GM20000 (cell line): ENCODE data around the gene WWOX.

Source experiments
- DNase-seq: peaks from one replicate; pipeline ENCODE4 v3.0.0; 2012; ENCODE audit warnings: low spot score
- CTCF ChIP-seq: IDR thresholded peaks from 2 replicates; pipeline ENCODE4 v1.5.1; 2012; ENCODE audit warnings: mild to moderate bottlenecking, control low read depth; ENCODE audit errors: extremely low read depth, missing control alignments

The WWOX gene

GRCh38 chr16:78129349-78129748 is 29.9 kb downstream of the WWOX start:
- no peak for DNase-seq
- no peak for TF ChIP-seq CTCF

- no peak for TF ChIP-seq CTCF
- DNase-seq = no peak
Observed at GRCh38 chr16:78130083-78130608, 30.7 kb downstream of the WWOX start.

GRCh38 chr16:78130950-78131349 is 31.5 kb downstream of the WWOX start:
- TF ChIP-seq CTCF = no peak
- DNase-seq = no peak

- TF ChIP-seq CTCF = no peak
- DNase-seq = no peak
Observed at GRCh38 chr16:78133919-78134318, 34.5 kb downstream of the WWOX start.

- no peak for TF ChIP-seq CTCF
- DNase-seq = no peak
Observed at GRCh38 chr16:78134944-78135619, 35.6 kb downstream of the WWOX start.

- DNase-seq = no peak
- no peak for TF ChIP-seq CTCF
Observed at GRCh38 chr16:78137179-78137578, 37.7 kb downstream of the WWOX start.

- TF ChIP-seq CTCF = no peak
- no peak for DNase-seq
Observed at GRCh38 chr16:78137782-78138616, 38.5 kb downstream of the WWOX start.
